HCT116 (cell line): ENCODE data around the gene DOK6.

ENCODE experiments used
- MAX ChIP-seq: IDR thresholded peaks from 2 replicates; pipeline ENCODE4 v1.6.1; 2012
- POLR2A ChIP-seq: IDR thresholded peaks from 2 replicates; pipeline ENCODE4 v1.7.0; 2011; ENCODE audit warnings: borderline replicate concordance; ENCODE audit not compliant: insufficient read depth, insufficient read length; ENCODE audit errors: extremely low read depth
- TF ChIP-seq, protein P1 (sequence below), 3 experiments: fragments of 200-600 bp in 1 of 3; sonication (generic) in 1 of 3; IDR thresholded peaks in 2 of 3; conservative IDR thresholded peaks in 1 of 3; 2 replicates each; pipeline ENCODE4 v1.5.1; 2012 to 2017; ENCODE audit warnings: low read depth in 2 of 3, low read length in 2 of 3, antibody characterized with exemption in 1 of 3, borderline replicate concordance in 1 of 3, control low read depth in 1 of 3, mild to moderate bottlenecking in 1 of 3, mixed read lengths in 1 of 3, mixed run types in 1 of 3, moderate library complexity in 1 of 3; ENCODE audit not compliant: insufficient read depth in 1 of 3

GRCh38 chr18:69804776-69805501, 404.3 kb downstream of the DOK6 start:
- TF ChIP-seq POLR2A (no peak), MAX (no peak)
- TF ChIP-seq, protein P1, sequence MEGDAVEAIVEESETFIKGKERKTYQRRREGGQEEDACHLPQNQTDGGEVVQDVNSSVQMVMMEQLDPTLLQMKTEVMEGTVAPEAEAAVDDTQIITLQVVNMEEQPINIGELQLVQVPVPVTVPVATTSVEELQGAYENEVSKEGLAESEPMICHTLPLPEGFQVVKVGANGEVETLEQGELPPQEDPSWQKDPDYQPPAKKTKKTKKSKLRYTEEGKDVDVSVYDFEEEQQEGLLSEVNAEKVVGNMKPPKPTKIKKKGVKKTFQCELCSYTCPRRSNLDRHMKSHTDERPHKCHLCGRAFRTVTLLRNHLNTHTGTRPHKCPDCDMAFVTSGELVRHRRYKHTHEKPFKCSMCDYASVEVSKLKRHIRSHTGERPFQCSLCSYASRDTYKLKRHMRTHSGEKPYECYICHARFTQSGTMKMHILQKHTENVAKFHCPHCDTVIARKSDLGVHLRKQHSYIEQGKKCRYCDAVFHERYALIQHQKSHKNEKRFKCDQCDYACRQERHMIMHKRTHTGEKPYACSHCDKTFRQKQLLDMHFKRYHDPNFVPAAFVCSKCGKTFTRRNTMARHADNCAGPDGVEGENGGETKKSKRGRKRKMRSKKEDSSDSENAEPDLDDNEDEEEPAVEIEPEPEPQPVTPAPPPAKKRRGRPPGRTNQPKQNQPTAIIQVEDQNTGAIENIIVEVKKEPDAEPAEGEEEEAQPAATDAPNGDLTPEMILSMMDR (IDR thresholded peaks at IDR 0.05 in 2 of 3, conservative IDR thresholded peaks at IDR 0.05 in 1 of 3; ENCODE audit: borderline replicate concordance in 1 of 3, insufficient read depth in 1 of 3, low read depth in 2 of 3, low read length in 2 of 3) = no peak
